Measurements from ENCODE around the gene EZR. TPM values are rescaled to one million over a fixed set of nuclear protein-coding genes. Genes with fewer than 3 reads are reported as not detected.

EZR gene
- total RNA-seq, 6 experiments from 2014 or later = 118 to 183 (median 178) TPM

DNA sequence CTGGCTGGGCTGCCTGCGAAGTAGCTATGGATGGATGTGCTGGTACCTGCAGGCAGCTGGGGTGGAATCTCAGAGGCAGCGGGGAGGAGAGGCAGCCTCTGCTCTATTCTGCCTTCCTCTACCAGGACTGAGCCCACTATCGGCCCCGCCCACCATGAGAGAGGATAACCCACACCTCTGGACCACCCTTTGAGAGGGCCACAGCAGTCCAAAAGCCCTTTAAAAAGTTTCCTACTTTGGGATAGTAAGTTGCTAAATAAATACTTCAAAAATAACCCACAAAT, 36.1 kb downstream of the EZR start:
- Mint-ChIP-seq H3K36me3 (ENCODE audit: low read depth) (peaks cover 58% of the 10 kb centered on the region), H3K4me3 (no peak overlapping the region), H3K4me1 (ENCODE audit: low read depth) (peaks cover 21% of the 10 kb centered on the region)

DNA sequence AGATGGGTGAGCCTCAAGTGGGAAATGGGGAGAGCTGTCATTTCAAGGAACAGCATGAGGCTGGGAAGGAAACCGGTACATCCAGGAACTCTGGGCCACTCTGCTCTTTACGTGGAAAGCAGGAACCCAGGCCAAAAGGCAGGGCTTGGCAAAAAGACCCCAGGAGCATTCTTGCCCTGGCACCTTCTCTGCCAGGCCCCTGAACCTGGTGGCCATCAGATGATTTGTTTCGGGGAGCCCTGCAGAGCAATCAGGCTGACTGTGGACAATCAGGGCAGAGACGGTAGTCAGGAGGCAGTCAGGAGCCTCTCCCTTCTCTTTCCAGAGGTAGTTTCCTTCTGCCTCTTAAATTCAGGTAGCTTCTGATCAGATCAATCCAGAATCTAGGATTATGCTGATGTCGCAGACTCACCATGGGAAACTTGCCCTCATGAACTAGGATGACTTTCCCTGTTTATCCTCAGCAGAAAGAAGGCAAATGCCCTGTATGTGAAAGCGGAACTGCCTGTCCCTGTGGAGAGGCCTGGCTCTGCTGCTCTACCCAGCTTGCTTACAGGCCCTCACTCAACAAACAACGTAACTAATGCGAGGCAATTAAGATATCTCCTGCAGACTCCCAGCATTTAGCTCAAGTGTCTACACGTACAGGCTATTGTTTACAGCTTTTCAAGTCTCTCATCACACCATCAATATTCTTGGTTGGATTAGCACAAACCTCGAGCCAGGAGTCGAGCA, 36.6 kb downstream of the EZR start:
- no peaks in the 10 kb centered on the region for H3K9me3 Mint-ChIP-seq
- no peak overlapping the region for H3K4me3 Mint-ChIP-seq
- H3K27ac Mint-ChIP-seq = peak overlapping the region; percentile 38; the same call in 1 of the 2 replicates
- peaks cover 21% of the 10 kb centered on the region for H3K4me1 Mint-ChIP-seq (ENCODE audit: low read depth)
- no peaks in the 10 kb centered on the region; the same call in 1 of the 2 replicates for H3K27me3 Mint-ChIP-seq (ENCODE audit: insufficient read depth)
- TF ChIP-seq, protein P1, sequence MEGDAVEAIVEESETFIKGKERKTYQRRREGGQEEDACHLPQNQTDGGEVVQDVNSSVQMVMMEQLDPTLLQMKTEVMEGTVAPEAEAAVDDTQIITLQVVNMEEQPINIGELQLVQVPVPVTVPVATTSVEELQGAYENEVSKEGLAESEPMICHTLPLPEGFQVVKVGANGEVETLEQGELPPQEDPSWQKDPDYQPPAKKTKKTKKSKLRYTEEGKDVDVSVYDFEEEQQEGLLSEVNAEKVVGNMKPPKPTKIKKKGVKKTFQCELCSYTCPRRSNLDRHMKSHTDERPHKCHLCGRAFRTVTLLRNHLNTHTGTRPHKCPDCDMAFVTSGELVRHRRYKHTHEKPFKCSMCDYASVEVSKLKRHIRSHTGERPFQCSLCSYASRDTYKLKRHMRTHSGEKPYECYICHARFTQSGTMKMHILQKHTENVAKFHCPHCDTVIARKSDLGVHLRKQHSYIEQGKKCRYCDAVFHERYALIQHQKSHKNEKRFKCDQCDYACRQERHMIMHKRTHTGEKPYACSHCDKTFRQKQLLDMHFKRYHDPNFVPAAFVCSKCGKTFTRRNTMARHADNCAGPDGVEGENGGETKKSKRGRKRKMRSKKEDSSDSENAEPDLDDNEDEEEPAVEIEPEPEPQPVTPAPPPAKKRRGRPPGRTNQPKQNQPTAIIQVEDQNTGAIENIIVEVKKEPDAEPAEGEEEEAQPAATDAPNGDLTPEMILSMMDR (IDR thresholded peaks at IDR 0.05) = no peak
- H3K36me3 Mint-ChIP-seq (ENCODE audit: low read depth) = peaks cover 58% of the 10 kb centered on the region
- no peak for DNase-seq

More for the DNA sequence above, 36.1 kb downstream of the EZR start:
- TF ChIP-seq, protein P1 (IDR thresholded peaks at IDR 0.05) = no peak
- Mint-ChIP-seq H3K27me3 (ENCODE audit: insufficient read depth) (no peaks in the 10 kb centered on the region; the same call in 1 of the 2 replicates), H3K27ac (no peak overlapping the region), H3K9me3 (no peaks in the 10 kb centered on the region)
- DNase-seq = no peak

DNA sequence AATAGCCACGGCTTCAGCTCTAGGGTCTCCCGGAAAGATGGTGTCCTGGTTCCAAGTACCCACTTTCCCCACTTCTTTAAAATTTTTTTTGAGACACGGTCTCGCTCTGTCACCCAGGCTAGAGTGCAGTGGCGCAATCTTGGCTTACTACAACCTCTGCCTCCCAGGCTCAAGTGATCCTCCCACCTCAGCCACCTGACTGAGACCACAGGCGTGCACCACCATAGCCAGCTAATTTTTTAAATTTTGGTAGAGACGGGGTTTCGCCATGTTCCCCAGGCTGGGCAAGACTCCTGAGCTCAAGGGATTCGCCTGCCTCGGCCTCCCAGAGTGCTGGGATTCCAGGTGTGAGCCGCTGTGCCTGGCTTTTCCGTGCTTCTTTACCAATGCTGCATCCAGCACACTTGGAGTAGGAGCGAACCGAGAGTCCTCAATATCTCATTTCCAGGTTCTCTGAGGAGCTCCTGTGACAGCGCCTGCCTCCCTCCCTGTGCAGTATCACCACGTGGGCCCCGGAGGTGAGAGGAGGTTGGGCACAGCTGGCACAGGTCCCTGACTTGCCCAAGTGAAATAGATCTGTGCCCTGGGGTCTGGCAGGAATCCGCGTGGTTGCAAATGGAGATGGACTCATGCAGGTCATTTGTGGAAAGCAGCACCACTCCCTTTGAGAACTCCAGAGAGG, 37.3 kb downstream of the EZR start:
- H3K27me3 Mint-ChIP-seq (ENCODE audit: insufficient read depth) = no peaks in the 10 kb centered on the region

DNA sequence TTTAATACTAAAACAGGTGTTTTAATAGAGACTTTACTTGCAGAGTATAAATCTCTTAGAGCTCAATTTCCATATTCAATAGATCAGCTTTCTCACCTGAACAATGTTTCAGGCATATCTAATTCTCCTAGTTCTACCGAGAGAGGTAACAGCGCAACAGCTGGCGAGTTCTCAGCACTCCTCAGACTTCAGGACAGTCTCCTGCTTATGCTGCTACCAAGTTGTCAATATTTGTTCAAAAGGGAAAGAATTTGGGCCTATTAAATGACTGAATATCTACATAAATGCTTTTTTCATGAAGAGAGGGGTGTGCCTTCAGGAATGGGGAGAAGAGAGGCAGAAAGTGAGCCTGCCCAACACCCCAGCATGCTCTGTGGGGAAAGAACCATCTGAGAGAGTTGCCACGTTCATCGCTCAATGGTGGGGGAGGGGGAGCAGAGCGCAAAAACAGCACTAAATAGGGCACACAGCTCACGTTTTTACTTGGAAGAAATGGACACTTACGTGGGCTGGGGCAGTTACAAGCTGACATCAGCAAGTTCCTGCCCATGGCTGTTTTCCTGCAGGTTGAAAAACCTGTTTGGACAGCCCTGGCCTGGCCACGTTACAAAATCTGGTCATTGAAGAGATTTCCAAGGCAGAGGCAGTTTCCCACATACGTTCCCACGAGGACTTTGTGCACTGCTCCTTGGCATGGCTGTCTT, 38.0 kb downstream of the EZR start:
- no peak overlapping the region for H3K4me3 Mint-ChIP-seq
- no peaks in the 10 kb centered on the region for H3K9me3 Mint-ChIP-seq
- peaks cover 16% of the 10 kb centered on the region for H3K4me1 Mint-ChIP-seq (ENCODE audit: low read depth)

More for the DNA sequence above, 37.3 kb downstream of the EZR start:
- H3K9me3 Mint-ChIP-seq = no peaks in the 10 kb centered on the region
- no peak for DNase-seq
- H3K4me1 Mint-ChIP-seq (ENCODE audit: low read depth) = peaks cover 21% of the 10 kb centered on the region
- H3K36me3 Mint-ChIP-seq (ENCODE audit: low read depth) = peaks cover 52% of the 10 kb centered on the region
- TF ChIP-seq, protein P1 (IDR thresholded peaks at IDR 0.05) = no peak
- H3K4me3 Mint-ChIP-seq = no peak overlapping the region
- H3K27ac Mint-ChIP-seq = peak overlapping the region; percentile 38; the same call in 1 of the 2 replicates

DNA sequence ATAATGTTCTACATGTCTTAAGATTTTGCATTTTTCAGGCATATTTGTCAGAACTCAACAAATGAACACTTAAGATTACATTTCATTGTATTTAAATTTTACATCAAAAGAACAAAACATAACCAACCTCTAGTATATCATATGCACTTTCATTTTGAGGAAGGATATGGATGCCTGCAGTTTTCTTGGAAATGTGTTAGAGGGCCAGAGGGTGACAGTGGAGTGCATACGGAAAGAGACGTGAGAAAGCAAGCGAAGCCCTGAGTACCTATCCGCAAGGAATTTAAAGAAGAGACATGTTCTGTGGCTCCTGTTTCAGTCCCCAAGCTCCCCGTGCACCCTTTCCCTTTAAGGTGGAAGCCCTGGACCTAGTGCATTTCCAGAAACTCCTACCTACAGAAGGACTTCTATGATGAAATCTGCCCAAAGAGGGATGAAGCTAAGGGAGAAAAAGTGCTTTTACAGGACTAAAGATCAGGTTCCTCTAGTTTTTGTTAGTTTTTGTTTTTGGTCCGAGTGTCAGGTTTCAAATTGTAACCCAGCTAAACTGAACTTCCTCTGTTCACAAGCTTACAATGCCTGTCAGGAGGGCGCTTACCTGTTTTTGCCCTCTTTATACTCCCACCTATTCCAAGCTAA, 38.8 kb downstream of the EZR start:
- Mint-ChIP-seq H3K27me3 (ENCODE audit: insufficient read depth) (no peaks in the 10 kb centered on the region), H3K27ac (no peak overlapping the region), H3K4me1 (ENCODE audit: low read depth) (peaks cover 13% of the 10 kb centered on the region), H3K9me3 (no peaks in the 10 kb centered on the region), H3K36me3 (ENCODE audit: low read depth) (peaks cover 52% of the 10 kb centered on the region), H3K4me3 (no peak overlapping the region)
- DNase-seq = no peak
- TF ChIP-seq, protein P1 (IDR thresholded peaks at IDR 0.05) = no peak

More for the DNA sequence above, 38.0 kb downstream of the EZR start:
- peaks cover 49% of the 10 kb centered on the region for H3K36me3 Mint-ChIP-seq (ENCODE audit: low read depth)
- H3K27ac Mint-ChIP-seq = no peak overlapping the region
- no peak for DNase-seq
- TF ChIP-seq, protein P1 (IDR thresholded peaks at IDR 0.05) = no peak
- H3K27me3 Mint-ChIP-seq (ENCODE audit: insufficient read depth) = no peaks in the 10 kb centered on the region
